ENCODE measurements around the gene CTBP1. TPM values are rescaled to one million over a fixed set of nuclear protein-coding genes. Genes with fewer than 3 reads are reported as not detected.
"Not testable (repeated sequence)": the region's sequence is repeated elsewhere in the genome, so short reads cannot be mapped to it uniquely, and the experiment has no call there.

Gene CTBP1
- total RNA-seq = 268 and 424 TPM in 2 replicates

- peak; percentile 90 for DNase-seq
Measured at GRCh38 chr4:1248245-1249147, at the start of gene CTBP1. CTBP1 (minus strand) TSS chr4:1249130; CDS start chr4:1241331, 7,799 bp downstream.

DNA sequence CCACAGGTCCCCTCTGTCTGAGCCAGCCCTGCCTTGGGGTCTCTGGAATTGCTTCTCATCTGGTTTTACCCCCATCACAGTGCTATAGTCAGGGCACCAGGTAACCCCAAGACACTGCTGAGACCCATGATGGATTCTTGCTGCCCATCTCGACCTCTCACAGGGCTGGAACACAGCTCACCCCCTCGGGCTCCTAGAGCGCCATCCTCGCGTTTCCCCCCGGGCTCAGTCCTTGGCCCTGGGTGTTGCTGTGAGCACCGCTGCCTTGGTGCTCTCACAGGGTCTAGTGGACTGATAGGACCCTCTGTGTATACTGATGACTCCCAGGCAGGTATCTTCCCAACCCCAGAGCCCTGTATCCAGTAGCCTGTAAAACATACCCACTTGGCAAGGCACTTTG is 49.5 kb upstream of the CTBP1 start:
- DNase-seq = no peak

GRCh38 chr4:1297456-1298325 is 48.8 kb upstream of the CTBP1 start:
- DNase-seq = no peak

GRCh38 chr4:1297023-1297395 is 48.1 kb upstream of the CTBP1 start:
- no peak for DNase-seq

- DNase-seq = no peak
Measured at GRCh38 chr4:1296324-1297022, 47.5 kb upstream of the CTBP1 start.

- DNase-seq = no peak
Measured at GRCh38 chr4:1295405-1296055, 46.6 kb upstream of the CTBP1 start.

- DNase-seq = no peak
Measured at GRCh38 chr4:1294891-1295290, 46.0 kb upstream of the CTBP1 start.

DNA sequence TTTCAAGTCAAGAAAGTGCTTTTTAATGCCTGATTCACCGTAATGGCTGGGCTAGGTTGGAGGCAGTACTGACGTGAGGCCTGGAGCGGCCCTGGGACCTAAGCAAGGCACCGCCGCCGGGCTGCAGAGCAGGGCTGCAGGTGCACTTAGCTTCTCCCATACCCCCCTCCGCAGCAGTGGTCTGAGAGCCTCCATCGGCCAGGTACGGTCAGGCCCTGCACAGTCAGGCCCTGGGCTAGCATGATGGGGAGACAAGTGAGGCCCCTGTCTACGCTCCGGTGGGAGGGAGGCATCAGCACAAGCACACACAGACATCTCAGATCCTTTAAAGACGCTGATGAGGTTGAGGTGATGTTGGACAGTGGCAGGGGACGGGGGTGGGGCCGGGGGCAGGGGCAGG is 45.5 kb upstream of the CTBP1 start:
- no peak for DNase-seq

DNA sequence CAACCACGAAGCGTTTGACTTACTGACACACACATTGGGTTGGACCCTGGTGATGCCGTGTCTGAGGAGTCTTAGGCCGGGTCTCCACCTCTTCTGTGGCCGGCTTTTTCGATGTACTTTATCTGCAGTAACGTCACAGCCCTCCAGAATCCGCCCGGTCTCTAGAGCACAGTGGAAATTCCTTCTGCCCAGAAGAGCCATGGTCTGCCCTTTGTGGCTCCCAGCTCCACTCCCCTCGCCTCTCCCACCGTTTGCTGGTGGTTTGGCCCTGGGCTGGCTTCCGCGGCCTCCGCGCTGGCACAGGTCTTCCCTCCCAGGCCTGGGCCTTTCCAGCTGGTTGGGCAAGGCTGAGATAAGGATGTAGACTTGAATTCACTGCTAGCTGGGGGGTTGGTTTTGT is 45.1 kb upstream of the CTBP1 start:
- DNase-seq = no peak

DNA sequence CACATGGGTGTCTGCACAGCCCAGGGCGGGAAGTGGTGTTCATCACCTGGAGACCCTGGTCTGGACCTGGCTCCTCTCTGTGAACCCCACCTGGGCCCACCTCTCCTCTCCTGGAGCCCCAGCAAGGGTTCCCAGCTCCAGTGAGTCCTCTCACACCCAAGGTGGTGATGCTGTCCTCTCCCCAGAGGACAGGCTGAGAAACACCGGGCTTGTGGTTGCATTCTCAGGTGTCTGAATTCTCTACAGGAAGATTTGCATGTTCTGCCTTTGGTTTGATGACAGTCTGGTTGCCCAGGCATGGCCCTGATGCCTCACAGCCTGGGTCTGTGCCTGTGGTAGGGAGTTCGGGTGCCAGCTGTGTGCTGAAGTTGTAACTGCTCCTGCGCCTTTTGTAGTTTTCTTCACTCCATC is 44.6 kb upstream of the CTBP1 start:
- no peak for DNase-seq

DNA sequence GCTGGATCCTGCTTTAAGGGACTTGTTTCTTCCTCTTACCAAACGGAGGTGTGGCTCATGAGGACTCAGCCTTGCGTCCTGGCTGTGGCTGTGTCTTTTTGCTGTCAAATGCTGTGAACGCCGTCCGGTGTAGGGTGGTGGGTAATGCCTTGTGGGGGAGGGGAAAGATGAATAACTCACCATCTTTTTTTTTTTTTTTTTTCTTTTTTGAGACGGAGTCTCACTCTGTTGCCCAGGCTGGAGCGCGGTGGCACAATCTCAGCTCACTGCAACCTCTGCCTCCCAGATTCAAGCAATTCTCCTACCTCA is 43.7 kb upstream of the CTBP1 start:
- not testable (repeated sequence) for DNase-seq

DNA sequence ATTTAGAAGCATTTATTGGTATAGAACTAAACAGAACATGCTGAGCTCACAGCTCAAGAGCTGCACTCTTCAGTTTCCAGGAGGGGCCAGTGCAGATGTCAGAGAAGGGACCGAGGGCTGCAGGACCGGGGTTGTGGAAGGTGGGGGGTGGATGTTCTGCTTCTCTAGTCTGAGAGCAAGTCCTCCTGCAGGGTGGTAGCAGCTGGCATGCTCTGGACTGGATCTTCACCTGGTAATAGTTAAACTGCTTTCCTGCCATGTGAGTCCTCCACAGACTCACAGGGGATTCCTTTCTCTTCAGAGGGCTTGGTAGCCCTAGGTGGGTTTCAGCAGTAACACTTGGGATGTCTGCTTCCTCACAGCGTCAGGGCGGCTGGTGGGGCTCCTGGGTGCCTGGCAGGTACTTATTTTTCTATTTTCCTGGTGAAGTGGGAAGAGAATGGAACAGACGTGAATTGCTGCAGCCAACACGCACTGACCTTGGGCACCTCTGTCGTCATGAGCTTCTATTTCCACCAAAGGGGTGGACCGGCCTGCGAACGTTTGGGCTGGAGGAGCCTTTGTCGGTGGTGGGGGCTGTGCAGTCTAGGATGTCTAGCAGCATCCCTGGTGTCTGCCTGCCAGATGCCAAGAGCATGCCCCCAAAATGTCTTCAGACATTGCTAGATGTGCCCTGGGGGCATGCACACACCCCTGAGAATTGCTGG is 43.2 kb upstream of the CTBP1 start:
- no peak for DNase-seq

DNA sequence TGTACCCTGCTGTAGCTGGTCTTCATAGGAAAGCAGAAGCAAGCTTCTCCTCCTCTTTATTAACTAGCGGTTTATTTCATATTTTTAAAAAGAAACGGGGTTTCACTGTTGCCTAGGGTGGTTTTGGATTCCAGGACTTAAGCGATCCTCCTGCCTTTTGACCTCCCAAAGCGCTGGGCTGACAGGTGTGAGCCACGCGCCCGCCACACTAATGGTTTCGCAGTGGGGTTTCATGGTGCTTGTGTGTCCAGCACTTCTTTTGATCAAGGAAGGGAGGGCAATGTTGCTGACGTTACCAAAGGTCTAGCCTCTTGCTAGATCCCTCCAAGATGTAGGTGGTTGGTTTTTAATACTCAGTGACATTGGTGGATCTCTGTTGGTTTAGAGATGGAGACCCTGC is 42.2 kb upstream of the CTBP1 start:
- DNase-seq = no peak

DNA sequence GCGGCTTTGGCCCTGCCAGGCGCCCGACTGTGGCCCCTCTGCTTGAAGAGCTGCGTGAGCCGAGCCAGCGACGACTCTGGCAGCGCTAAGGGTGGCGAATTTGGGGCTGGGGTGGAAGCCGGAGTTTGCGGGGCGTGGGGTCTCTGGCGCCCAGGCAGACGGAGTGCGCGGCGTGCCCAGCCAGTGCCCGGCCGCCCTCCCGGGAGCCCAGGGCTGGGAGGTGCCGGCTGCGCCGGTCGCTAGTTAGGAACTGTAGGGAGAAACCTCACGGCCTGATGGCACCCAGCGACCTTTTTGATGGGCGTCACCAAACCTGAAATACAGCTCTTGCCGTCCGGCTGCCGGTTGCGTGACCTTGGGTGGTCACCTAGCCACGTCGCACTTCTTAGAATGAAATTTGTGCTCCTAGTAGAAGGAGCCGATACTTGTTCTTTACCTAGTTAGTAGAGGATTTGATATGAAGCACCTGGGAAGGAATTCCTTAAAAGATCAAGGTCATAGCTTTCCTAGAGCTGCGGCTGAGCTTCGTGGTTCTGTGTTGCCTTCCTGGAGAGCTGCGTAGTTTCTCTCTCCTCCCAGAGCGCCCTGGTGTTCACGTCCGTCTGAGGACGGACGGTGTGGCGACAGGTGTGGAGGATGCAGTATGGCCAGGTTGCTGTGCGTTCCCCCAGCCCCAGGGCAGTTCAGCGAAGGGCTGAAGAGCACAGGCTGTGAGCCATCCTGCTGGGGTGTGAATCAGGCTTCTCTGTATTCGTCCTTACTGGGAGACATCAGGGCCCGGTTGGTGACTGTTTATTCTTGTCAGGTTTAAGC is 41.4 kb upstream of the CTBP1 start:
- DNase-seq = peak; percentile 32

GRCh38 chr4:1289207-1290164 is 40.6 kb upstream of the CTBP1 start, which contains the start of gene MAEA:
MAEA (plus strand) TSS chr4:1289891; CDS start chr4:1289914, 23 bp downstream.
- DNase-seq = peak; percentile 98

- no peak for DNase-seq
Measured at GRCh38 chr4:1288786-1289185, 39.9 kb upstream of the CTBP1 start.

GRCh38 chr4:1285790-1286553 is 37.0 kb upstream of the CTBP1 start:
- peak; percentile 39 for DNase-seq

- DNase-seq = no peak
Measured at GRCh38 chr4:1285151-1285789, 36.3 kb upstream of the CTBP1 start.

All from dermis blood vessel endothelial cell (primary cell).